H9 (cell line): ENCODE data around the gene SNX27. TPM values are rescaled to one million over a fixed set of nuclear protein-coding genes. Genes with fewer than 3 reads are reported as not detected.

Experiments
- DNase-seq: peaks from one replicate; pipeline ENCODE4 v3.0.0-alpha.2; 2017
- H2AFZ ChIP-seq: one replicate; pipeline ENCODE4 v1.6.1; 2013; ENCODE audit warnings: mild to moderate bottlenecking, low read length, control low read depth, moderate library complexity
- H2AK5ac ChIP-seq: 2 replicates; pipeline ENCODE4 v1.6.1; 2013; ENCODE audit warnings: low read length, control low read depth, mixed read lengths; ENCODE audit not compliant: insufficient read length
- H2BK120ac ChIP-seq: one replicate; pipeline ENCODE4 v1.6.1; 2013; ENCODE audit warnings: low read depth, mild to moderate bottlenecking, low read length, control low read depth, inconsistent platforms; ENCODE audit not compliant: poor library complexity, severe bottlenecking
- H2BK12ac ChIP-seq: 2 replicates; pipeline ENCODE4 v1.6.1; 2013; ENCODE audit warnings: low read length, control low read depth, mixed read lengths, low read depth; ENCODE audit not compliant: insufficient read length
- H2BK15ac ChIP-seq: 2 replicates; pipeline ENCODE4 v1.6.1; 2013; ENCODE audit warnings: low read depth, low read length, control low read depth
- H2BK20ac ChIP-seq: one replicate; pipeline ENCODE4 v1.6.1; 2013; ENCODE audit warnings: low read depth, mild to moderate bottlenecking, low read length, control low read depth, inconsistent platforms; ENCODE audit not compliant: poor library complexity, severe bottlenecking
- H2BK5ac ChIP-seq: 2 replicates; pipeline ENCODE4 v1.6.1; 2013; ENCODE audit warnings: low read length, control low read depth, mixed read lengths; ENCODE audit not compliant: insufficient read length
- H3K14ac ChIP-seq: 2 replicates; pipeline ENCODE4 v1.6.1; 2013; ENCODE audit warnings: low read length, control low read depth; ENCODE audit not compliant: insufficient read depth
- H3K18ac ChIP-seq: 2 replicates; pipeline ENCODE4 v1.6.1; 2013; ENCODE audit warnings: low read depth, mild to moderate bottlenecking, mixed read lengths, low read length, control low read depth; ENCODE audit not compliant: insufficient read length
- H3K23ac ChIP-seq: 2 replicates; pipeline ENCODE4 v1.6.1; 2013; ENCODE audit warnings: low read length, control low read depth, mixed read lengths, low read depth; ENCODE audit not compliant: insufficient read length
- H3K23me2 ChIP-seq: 2 replicates; pipeline ENCODE4 v1.6.1; 2013; ENCODE audit warnings: low read depth, mild to moderate bottlenecking, mixed read lengths, low read length, control low read depth; ENCODE audit not compliant: insufficient read length, poor library complexity, severe bottlenecking
- H3K27ac ChIP-seq: 2 replicates; pipeline ENCODE4 v1.5.1; 2013; ENCODE audit warnings: low read length, control low read depth, mixed read lengths, low read depth; ENCODE audit not compliant: insufficient read length
- H3K27me3 ChIP-seq: 2 replicates; pipeline ENCODE4 v1.6.1; 2013; ENCODE audit warnings: low read length, control low read depth, inconsistent platforms; ENCODE audit not compliant: insufficient read depth
- H3K4ac ChIP-seq: 2 replicates; pipeline ENCODE4 v1.6.1; 2013; ENCODE audit warnings: low read depth, mild to moderate bottlenecking, control low read depth, inconsistent platforms, low read length, moderate library complexity
- H3K4me1 ChIP-seq: 2 replicates; pipeline ENCODE4 v1.6.1; 2013; ENCODE audit warnings: low read length, control low read depth, inconsistent platforms; ENCODE audit not compliant: insufficient read depth
- H3K4me2 ChIP-seq: 2 replicates; pipeline ENCODE4 v1.6.1; 2013; ENCODE audit warnings: low read length, control low read depth, mixed read lengths; ENCODE audit not compliant: insufficient read length, insufficient read depth
- H3K56ac ChIP-seq: 2 replicates; pipeline ENCODE4 v1.6.1; 2013; ENCODE audit warnings: low read depth, mild to moderate bottlenecking, mixed read lengths, low read length, control low read depth; ENCODE audit not compliant: insufficient read length
- H3K79me1 ChIP-seq: 2 replicates; pipeline ENCODE4 v1.6.1; 2013; ENCODE audit warnings: low read depth, mild to moderate bottlenecking, moderate library complexity, low read length, control low read depth, inconsistent platforms; ENCODE audit not compliant: insufficient read depth, poor library complexity, severe bottlenecking
- H3K79me2 ChIP-seq: 2 replicates; pipeline ENCODE4 v1.6.1; 2013; ENCODE audit warnings: low read length, control low read depth, inconsistent platforms; ENCODE audit not compliant: insufficient read depth
- H3K9ac ChIP-seq: 2 replicates; pipeline ENCODE4 v1.6.1; 2013; ENCODE audit warnings: low read length, control low read depth, mixed read lengths; ENCODE audit not compliant: insufficient read length; ENCODE audit errors: extremely low read depth
- H3K9me3 ChIP-seq: one replicate; pipeline ENCODE4 v1.6.1; 2013; ENCODE audit warnings: low read depth, low read length, inconsistent platforms; ENCODE audit not compliant: control insufficient read depth
- H3T11ph ChIP-seq: one replicate; pipeline ENCODE4 v1.6.1; 2013; ENCODE audit warnings: mild to moderate bottlenecking, low read length, control low read depth, inconsistent platforms
- H4K20me1 ChIP-seq: one replicate; pipeline ENCODE4 v1.6.1; 2013; ENCODE audit not compliant: control insufficient read depth, insufficient read length, insufficient read depth
- H4K5ac ChIP-seq: 2 replicates; pipeline ENCODE4 v1.6.1; 2013; ENCODE audit warnings: low read depth, mild to moderate bottlenecking, mixed read lengths, low read length, control low read depth; ENCODE audit not compliant: insufficient read length
- H4K8ac ChIP-seq: replicated peaks from 2 replicates; pipeline ENCODE4 v1.6.1; 2013; ENCODE audit warnings: low read length, control low read depth, mixed read lengths, low read depth; ENCODE audit not compliant: insufficient read length
- H4K91ac ChIP-seq: 2 replicates; pipeline ENCODE4 v1.6.1; 2013; ENCODE audit warnings: low read depth, mild to moderate bottlenecking, moderate library complexity, mixed read lengths, low read length, control low read depth; ENCODE audit not compliant: insufficient read length
- H3K27ac Mint-ChIP-seq, 3 experiments: 2 replicates in 2 of 3; 3 replicates in 1 of 3; pipeline ENCODE4 v1.8.0; 2020 to 2021; ENCODE audit warnings: mixed read lengths in 3 of 3, mild to moderate bottlenecking in 1 of 3, moderate library complexity in 1 of 3
- H3K27me3 Mint-ChIP-seq: 2 replicates; pipeline ENCODE4 v1.8.0; 2021; ENCODE audit warnings: low read depth, mild to moderate bottlenecking, moderate library complexity, mixed read lengths
- H3K36me3 Mint-ChIP-seq, 3 experiments: 2 replicates in 2 of 3; 3 replicates in 1 of 3; pipeline ENCODE4 v1.8.0; 2020 to 2021; ENCODE audit warnings: low read depth in 3 of 3, mixed read lengths in 3 of 3; ENCODE audit not compliant: insufficient read depth in 1 of 3
- H3K4me1 Mint-ChIP-seq, 2 experiments: 2 replicates each; pipeline ENCODE4 v1.8.0; 2020; ENCODE audit warnings: mixed read lengths in 2 of 2
- H3K4me3 Mint-ChIP-seq, 2 experiments: 2 replicates in 1 of 2; 3 replicates in 1 of 2; pipeline ENCODE4 v1.8.0; 2020 to 2021; ENCODE audit warnings: mild to moderate bottlenecking in 2 of 2, mixed read lengths in 2 of 2, moderate library complexity in 1 of 2
- H3K9me3 Mint-ChIP-seq, 2 experiments: 2 replicates in 1 of 2; 3 replicates in 1 of 2; pipeline ENCODE4 v1.8.0; 2020; ENCODE audit warnings: mild to moderate bottlenecking in 2 of 2, mixed read lengths in 2 of 2, moderate library complexity in 1 of 2
- WGBS: extraction: QIAGEN DNeasy Blood & Tissue Kit; methylation state at CpG from one replicate; pipeline ENCODE4 v1.1.7; 2013; ENCODE audit warnings: missing lambda C conversion rate, low lambda C conversion rate, mixed read lengths; ENCODE audit not compliant: insufficient read length; ENCODE audit errors: extremely low coverage; 5-methylcytosine and 5-hydroxymethylcytosine counted together
- total RNA-seq: library from RNA; stranded (reverse); gene quantifications from 2 replicates; pipeline ENCODE4 v1.2.1, GENCODE V29; 2021
- TF ChIP-seq, protein P1 (sequence below): fragments of 200-600 bp; sonication (generic); conservative IDR thresholded peaks from 3 replicates; pipeline ENCODE4 v1.8.0; 2021; ENCODE audit warnings: antibody characterized with exemption, mild to moderate bottlenecking

Gene SNX27
- total RNA-seq, 1 experiment from 2014 or later: 48.9 TPM

DNA sequence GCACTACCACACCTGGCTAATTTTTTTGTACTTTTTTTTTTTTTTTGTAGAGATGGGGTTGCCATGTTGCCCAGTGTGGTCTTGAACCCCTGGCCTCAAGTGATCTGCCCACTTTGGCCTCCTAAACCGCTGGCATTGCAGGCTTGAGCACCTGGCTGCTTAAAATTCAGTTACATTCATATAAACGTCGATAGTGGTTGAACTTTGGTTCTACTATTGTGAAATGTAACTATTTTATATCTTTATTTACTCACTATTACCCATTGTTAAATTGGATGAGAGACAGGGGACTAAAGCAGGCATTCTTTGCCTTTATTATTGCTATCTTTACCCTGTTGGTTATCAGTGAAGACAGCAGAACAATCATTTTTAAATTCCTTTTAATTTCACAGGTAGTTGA is 6.2 kb downstream of the SNX27 start:
- H3K27me3 ChIP-seq: no peaks in the 10 kb centered on the region
- Mint-ChIP-seq H3K27ac (no peak overlapping the region; a peak in 1 of 7 replicates), H3K4me1 (peaks cover 36 to 42% of the 10 kb centered on the region in 2 experiments), H3K9me3 (no peaks in the 10 kb centered on the region), H3K36me3 (peaks cover 2 to 5% (median 2%) of the 10 kb centered on the region in 3 experiments; a peak in 5 of 7 replicates), H3K27me3 (no peaks in the 10 kb centered on the region), H3K4me3 (no peak overlapping the region)
- H2BK15ac ChIP-seq: no peak overlapping the region
- no peak overlapping the region for H2BK5ac ChIP-seq
- no peak overlapping the region for H2BK20ac ChIP-seq
- H3K9me3 ChIP-seq: no peaks in the 10 kb centered on the region
- no peak for DNase-seq
- no peaks in the 10 kb centered on the region; the same call in 1 of the 2 replicates for H3K4me1 ChIP-seq
- no peak overlapping the region for H2AFZ ChIP-seq
- H3K4me2 ChIP-seq: no peak overlapping the region
- peaks cover 11% of the 10 kb centered on the region; the same call in 1 of the 2 replicates for H3K79me2 ChIP-seq
- no peak overlapping the region for H3K56ac ChIP-seq
- H2BK12ac ChIP-seq: no peak overlapping the region
- no peak overlapping the region for H2BK120ac ChIP-seq
- no peaks in the 10 kb centered on the region for H4K20me1 ChIP-seq
- H3K18ac ChIP-seq: no peak overlapping the region
- no peak overlapping the region for H3T11ph ChIP-seq
- no peak overlapping the region for H3K27ac ChIP-seq
- H4K91ac ChIP-seq: no peak overlapping the region
- WGBS: no CpG with 5 or more reads among the region's 3 CpGs
- H4K5ac ChIP-seq: no peak overlapping the region
- H3K23me2 ChIP-seq: peaks cover 7% of the 10 kb centered on the region
- no peak overlapping the region for H2AK5ac ChIP-seq
- no peak overlapping the region for H3K9ac ChIP-seq
- no peak overlapping the region for H3K23ac ChIP-seq
- no peak overlapping the region for H3K4ac ChIP-seq
- TF ChIP-seq, protein P1, sequence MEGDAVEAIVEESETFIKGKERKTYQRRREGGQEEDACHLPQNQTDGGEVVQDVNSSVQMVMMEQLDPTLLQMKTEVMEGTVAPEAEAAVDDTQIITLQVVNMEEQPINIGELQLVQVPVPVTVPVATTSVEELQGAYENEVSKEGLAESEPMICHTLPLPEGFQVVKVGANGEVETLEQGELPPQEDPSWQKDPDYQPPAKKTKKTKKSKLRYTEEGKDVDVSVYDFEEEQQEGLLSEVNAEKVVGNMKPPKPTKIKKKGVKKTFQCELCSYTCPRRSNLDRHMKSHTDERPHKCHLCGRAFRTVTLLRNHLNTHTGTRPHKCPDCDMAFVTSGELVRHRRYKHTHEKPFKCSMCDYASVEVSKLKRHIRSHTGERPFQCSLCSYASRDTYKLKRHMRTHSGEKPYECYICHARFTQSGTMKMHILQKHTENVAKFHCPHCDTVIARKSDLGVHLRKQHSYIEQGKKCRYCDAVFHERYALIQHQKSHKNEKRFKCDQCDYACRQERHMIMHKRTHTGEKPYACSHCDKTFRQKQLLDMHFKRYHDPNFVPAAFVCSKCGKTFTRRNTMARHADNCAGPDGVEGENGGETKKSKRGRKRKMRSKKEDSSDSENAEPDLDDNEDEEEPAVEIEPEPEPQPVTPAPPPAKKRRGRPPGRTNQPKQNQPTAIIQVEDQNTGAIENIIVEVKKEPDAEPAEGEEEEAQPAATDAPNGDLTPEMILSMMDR: no peak
- H4K8ac ChIP-seq: no peak overlapping the region
- H3K14ac ChIP-seq: no peak overlapping the region
- H3K79me1 ChIP-seq: no peaks in the 10 kb centered on the region
